Muscle of leg (tissue), 11 donors: ENCODE results near the gene SEC24C. TPM values are rescaled to one million over a fixed set of nuclear protein-coding genes. Genes with fewer than 3 reads are reported as not detected.
"Not testable (repeated sequence)": the region's sequence is repeated elsewhere in the genome, so short reads cannot be mapped to it uniquely, and the experiment has no call there.

Experiments used
- DNase-seq: peaks from one replicate; pipeline ENCODE4 v3.0.0; 2013
- H3K27ac ChIP-seq: one replicate; pipeline ENCODE4 v1.5.1; 2013; ENCODE audit warnings: mild to moderate bottlenecking, low read length, control low read depth
- H3K27me3 ChIP-seq: one replicate; pipeline ENCODE4 v1.6.1; 2013; ENCODE audit warnings: low read length; ENCODE audit not compliant: control insufficient read depth, insufficient read depth
- H3K36me3 ChIP-seq: one replicate; pipeline ENCODE4 v1.6.1; 2013; ENCODE audit warnings: low read length; ENCODE audit not compliant: control insufficient read depth, insufficient read depth
- H3K4me1 ChIP-seq: one replicate; pipeline ENCODE4 v1.6.1; 2013; ENCODE audit warnings: low read length; ENCODE audit not compliant: control insufficient read depth, insufficient read depth
- H3K4me3 ChIP-seq: one replicate; pipeline ENCODE4 v1.5.1; 2013; ENCODE audit warnings: low read length, control low read depth
- H3K9me3 ChIP-seq: replicated peaks from 2 replicates; pipeline ENCODE4 v1.6.1; 2013; ENCODE audit warnings: low read depth, low read length; ENCODE audit not compliant: control insufficient read depth
- WGBS: methylation state at CpG from one replicate; pipeline ENCODE4 v1.1.5; 2013; ENCODE audit warnings: missing lambda C conversion rate; ENCODE audit not compliant: insufficient coverage; 5-methylcytosine and 5-hydroxymethylcytosine counted together
- polyA plus RNA-seq, 8 donors: library from polyadenylated mRNA; unstranded; fragments of 120-200 nt; gene quantifications; one replicate each; pipeline versions ENCODE4 v1.2.1 to v1.2.3, GENCODE V29; 2013; ENCODE audit warnings: inconsistent platforms in 1 of 8, low replicate concordance in 1 of 8; ENCODE audit not compliant: insufficient read length in 8 of 8, insufficient read depth in 1 of 8
- total RNA-seq: library from RNA; stranded (reverse); fragments of 120-200 nt; gene quantifications from one replicate; pipeline ENCODE4 v1.2.4, GENCODE V29; 2013

The SEC24C gene
- total and polyA plus RNA-seq, 9 donors = 43.4 to 59.3 (median 49.3) TPM

DNA sequence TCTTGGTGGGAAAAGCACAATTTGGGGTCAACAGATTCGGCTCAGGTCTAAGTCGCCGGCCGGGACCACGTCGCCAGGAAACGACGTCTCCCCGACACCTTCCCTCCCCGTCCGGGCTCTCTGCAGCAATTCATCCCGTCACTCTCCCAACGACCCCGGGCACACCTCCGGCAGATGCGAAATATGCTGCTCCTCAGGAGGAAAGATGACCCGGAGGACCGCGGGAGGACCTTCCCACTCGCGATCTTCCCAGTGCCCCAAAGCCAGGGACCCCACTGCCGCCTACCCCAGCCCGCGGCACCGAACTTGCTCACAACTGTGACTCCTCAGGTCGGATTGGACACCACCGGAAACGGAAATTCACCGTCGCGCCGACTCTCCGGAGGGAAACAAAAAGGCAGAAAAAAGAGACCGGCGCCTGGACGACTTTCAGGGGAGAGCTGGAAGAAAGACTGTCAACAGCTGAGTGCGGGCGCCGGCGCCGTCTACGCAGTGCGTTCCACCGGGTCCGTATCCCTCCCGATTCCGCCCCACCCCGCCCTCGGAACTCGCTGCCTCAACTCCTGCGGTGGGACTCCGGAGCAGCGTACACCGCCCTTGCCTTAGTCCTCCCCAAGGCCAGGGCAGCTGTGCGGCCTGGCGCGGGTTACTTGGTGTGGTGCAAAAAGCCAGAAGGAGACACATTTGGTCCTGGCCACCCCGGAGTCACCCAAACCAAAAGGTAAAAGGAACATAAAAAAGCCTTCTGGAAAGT lies 13.8 kb upstream of the SEC24C start:
- under 1% methylated on average over 36 of the region's 58 CpGs for whole genome bisulfite sequencing
- Histone ChIP-seq H3K27ac (peak overlapping the region; percentile 97), H3K4me3 (peak overlapping the region; percentile 84), H3K27me3 (no peaks in the 10 kb centered on the region), H3K4me1 (peaks cover 10% of the 10 kb centered on the region), H3K9me3 (no peaks in the 10 kb centered on the region), H3K36me3 (peaks cover 41% of the 10 kb centered on the region)
- DNase-seq = peak; percentile 97

DNA sequence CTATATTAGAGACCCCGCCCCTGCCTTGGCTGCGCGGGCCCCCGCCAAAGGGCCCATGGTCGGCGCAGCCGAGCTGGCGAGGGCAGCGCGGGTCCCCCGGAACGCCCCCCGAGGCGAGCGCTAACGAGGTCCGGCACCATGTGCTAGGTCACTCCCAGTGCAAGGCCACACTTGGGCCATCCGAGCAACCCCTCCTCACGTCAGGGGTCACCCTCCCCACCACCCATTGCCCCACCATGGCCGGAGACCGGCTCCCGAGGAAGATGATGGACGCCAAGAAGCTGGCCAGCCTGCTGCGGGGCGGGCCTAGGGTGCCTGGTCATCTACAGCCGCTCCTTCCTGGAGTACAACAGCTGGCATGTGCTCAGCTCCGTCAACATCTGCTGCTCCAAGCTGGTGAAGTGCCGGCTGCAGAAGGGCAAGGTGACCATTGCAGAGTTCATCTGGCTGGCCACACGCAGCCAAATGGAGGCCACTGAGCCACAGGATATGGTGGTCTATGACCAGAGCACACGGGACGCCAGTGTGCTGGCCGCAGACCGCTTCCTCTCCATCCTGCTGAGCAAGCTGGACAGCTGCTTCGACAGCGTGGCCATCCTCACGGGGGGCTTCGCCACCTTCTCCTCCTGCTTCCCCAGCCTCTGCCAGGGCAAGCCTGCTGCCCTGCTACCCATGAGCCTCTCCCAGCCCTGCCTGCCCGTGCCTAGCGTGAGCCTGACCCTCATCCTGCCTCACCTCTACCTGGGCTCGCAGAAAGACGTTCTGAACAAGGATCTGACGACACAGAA lies 12.4 kb upstream of the SEC24C start:
- Histone ChIP-seq H3K4me1 (peaks cover 10% of the 10 kb centered on the region), H3K36me3 (peaks cover 34% of the 10 kb centered on the region), H3K27me3 (no peaks in the 10 kb centered on the region), H3K4me3 (no peak overlapping the region), H3K27ac (no peak overlapping the region), H3K9me3 (no peaks in the 10 kb centered on the region)
- WGBS = 89% methylated on average over 35 of the region's 42 CpGs
- DNase-seq = no peak

DNA sequence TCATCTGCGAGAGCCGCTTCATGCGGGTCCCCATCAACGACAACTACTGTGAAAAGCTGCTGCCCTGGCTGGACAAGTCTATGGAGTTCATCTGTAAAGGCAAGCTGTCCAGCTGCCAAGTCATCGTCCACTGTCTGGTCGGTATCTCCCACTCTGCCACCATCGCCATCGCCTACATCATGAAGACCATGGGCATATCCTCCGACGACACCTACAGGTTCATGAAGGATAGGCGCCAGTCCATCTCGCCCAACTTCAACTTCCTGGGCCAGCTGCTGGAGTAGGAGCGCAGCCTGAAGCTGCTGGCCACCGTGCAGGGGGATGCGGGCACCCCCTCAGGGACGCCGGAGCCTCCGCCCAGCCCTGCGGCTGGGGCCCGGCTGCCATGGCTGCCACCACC lies 11.7 kb upstream of the SEC24C start:
- Histone ChIP-seq H3K36me3 (peaks cover 28% of the 10 kb centered on the region), H3K27me3 (no peaks in the 10 kb centered on the region), H3K27ac (no peak overlapping the region), H3K9me3 (no peaks in the 10 kb centered on the region), H3K4me1 (peaks cover 10% of the 10 kb centered on the region), H3K4me3 (no peak overlapping the region)
- no peak for DNase-seq
- WGBS = 91% methylated on average over 19 of the region's 20 CpGs

DNA sequence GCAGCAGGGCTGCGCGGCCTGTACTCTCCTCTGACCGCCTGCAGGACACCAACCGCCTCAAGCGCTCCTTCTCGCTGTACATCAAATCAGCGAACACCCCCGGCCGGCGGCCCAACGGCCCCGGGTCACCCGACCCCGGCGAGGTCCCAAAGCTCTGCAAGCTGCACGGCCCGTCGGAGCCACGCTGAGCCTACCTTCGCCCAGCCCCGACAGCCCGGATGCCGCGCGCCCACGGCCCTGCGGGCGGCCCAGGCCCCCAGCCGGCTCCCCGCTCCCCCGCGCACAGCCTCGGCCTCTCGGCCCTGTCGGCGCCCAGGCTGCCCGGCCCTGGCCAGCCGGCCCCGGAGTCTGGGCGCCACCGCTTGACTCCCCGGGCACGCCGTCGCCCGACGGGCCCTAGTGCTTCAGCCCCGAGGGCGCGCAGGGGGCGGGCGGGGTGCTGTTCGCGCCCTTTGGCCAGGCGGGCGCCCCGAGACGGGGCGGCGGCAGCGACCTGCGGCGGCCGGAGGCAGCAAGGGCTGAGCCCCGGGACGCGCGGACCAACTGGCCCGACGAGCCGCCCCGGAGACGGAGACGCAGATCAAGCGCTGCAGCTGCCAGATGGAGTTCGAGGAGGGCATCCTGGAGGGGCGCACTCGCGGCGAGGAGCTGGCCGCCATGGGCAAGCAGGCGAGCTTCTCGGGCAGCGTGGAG lies 11.1 kb upstream of the SEC24C start:
- Histone ChIP-seq H3K4me3 (no peak overlapping the region), H3K4me1 (peaks cover 10% of the 10 kb centered on the region), H3K36me3 (peaks cover 28% of the 10 kb centered on the region), H3K27me3 (no peaks in the 10 kb centered on the region), H3K27ac (no peak overlapping the region), H3K9me3 (no peaks in the 10 kb centered on the region)
- no peak for DNase-seq
- WGBS = 57% methylated on average over 74 of the region's 84 CpGs

DNA sequence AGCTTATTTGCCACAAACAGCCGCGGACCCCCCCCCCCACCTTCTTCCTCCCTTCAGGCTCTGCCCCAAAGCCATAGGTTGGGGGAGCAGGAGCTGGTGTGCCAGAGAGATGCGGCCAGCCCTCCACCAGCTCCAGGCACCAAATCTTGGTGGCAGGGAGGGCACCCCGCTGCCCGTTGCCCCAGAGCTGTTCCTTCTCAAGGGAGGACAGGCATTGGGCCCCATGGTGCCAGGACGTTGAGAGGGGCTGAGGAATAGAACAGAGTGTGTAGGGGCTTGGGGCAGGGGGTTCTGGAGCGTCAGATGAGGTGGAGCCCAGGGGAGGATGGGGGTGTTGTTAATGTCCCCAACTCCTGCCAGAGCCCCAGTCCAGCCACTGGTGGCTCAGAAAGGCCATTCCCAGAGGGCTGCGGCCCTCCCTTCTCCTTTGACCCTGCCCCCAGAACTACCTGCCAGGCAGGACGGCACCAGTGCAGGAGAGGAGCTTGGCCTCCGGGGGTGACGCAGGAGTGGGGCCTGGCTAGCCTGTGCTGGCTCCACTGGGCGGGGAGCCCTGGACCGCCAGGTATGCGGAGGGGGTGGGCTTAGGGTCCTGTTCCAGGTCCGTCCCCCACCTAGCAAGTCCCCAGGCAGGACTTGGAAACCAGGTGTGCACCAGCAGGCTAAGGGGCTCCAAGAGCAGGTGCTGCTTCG lies 10.0 kb upstream of the SEC24C start:
- Histone ChIP-seq H3K27ac (no peak overlapping the region), H3K4me1 (peaks cover 10% of the 10 kb centered on the region)
- WGBS = 88% methylated on average over 10 of the region's 16 CpGs

DNA sequence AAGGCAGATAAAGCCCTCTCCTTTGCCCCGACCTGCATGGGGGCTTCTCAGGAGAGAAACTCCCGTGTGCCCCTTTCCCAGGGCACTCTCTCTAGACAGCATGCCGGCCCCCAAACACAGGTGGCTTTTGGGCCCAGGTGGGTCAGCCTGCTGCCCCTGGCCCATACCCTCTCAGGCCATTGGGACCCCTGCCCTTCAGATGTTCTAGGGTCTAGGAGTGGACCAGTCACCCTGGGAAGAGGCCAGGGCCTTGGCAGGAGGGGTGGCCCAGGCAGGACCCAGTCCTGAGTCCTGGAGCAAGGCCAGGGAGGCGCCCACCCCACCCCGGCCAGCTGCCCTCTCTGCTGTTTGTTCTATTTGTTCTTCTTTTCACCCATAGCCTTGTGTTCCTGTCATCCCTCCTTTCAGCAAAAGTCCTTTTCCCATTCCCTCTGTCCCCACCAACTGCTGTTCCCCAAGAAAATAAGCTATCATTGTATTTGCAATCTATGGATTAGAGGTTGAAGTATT lies 9.3 kb upstream of the SEC24C start:
- WGBS = 90% methylated on average over 5 of the region's 5 CpGs
- Histone ChIP-seq H3K27ac (no peak overlapping the region), H3K9me3 (no peaks in the 10 kb centered on the region), H3K4me3 (no peak overlapping the region), H3K4me1 (peaks cover 8% of the 10 kb centered on the region), H3K36me3 (peaks cover 28% of the 10 kb centered on the region), H3K27me3 (no peaks in the 10 kb centered on the region)
- DNase-seq = no peak

More for the DNA sequence above, 10.0 kb upstream of the SEC24C start:
- no peaks in the 10 kb centered on the region for H3K27me3 ChIP-seq
- peaks cover 28% of the 10 kb centered on the region for H3K36me3 ChIP-seq
- no peaks in the 10 kb centered on the region for H3K9me3 ChIP-seq
- no peak for DNase-seq
- no peak overlapping the region for H3K4me3 ChIP-seq

DNA sequence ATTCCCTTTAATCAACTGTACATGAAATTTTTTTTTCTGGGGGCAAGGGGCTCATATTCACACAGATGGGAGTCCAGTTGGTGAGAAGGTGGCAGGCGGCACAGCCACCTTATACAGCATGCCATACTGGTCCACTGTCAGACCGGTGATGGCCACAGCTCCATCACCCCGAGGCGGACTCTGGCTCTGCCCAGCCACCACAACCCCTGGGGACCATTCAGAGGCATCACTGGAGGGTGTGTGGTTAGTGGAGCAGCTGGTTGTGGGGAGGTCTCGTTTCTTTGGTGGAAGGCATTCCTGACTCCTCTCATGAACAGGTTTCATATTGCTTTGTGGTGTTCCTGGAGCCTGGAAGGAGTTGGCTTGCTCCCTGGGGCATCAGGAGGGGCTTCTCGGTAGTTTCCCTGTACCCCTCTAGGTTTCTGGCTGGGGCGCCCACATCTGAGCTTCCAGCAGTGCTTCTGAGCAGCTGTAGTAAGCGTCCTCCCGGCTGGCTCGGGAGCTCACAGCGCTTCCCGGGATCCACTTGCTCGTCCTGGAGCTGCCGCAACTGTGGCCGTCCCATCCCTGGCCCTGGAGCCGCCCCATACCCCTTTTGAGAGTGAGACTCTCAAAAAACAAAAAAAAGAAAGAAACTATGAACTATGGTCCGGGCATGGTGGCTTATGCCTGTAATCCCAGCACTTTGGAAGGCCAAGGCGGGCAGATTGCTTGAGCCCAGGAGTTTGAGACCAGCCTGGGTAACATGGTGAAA lies 3.5 kb upstream of the SEC24C start:
- not testable (repeated sequence) for DNase-seq, H3K27me3 ChIP-seq, H3K4me1 ChIP-seq, H3K27ac ChIP-seq, H3K4me3 ChIP-seq, H3K9me3 ChIP-seq
- peaks cover 15% of the 10 kb centered on the region for H3K36me3 ChIP-seq
- WGBS = 90% methylated on average over 8 of the region's 18 CpGs

DNA sequence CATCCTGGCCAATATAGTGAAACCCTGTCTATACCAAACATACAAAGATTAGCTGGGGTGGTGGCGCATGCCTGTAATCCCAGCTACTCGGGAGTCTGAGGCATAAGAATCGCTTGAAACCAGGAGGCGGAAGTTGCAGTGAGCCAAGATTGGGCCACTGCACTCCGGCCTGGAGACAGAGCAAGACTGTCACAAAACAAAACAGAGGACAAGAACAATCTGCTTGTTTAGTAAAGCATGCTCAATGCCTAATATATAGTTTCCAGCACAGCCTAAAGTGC lies 1.8 kb upstream of the SEC24C start:
- Histone ChIP-seq H3K36me3 (peaks cover 27% of the 10 kb centered on the region), H3K27me3 (no peaks in the 10 kb centered on the region), H3K4me1 (peaks cover 7% of the 10 kb centered on the region), H3K9me3 (no peaks in the 10 kb centered on the region), H3K27ac (no peak overlapping the region), H3K4me3 (no peak overlapping the region)
- DNase-seq = no peak
- WGBS = 90% methylated on average over 5 of the region's 5 CpGs

DNA sequence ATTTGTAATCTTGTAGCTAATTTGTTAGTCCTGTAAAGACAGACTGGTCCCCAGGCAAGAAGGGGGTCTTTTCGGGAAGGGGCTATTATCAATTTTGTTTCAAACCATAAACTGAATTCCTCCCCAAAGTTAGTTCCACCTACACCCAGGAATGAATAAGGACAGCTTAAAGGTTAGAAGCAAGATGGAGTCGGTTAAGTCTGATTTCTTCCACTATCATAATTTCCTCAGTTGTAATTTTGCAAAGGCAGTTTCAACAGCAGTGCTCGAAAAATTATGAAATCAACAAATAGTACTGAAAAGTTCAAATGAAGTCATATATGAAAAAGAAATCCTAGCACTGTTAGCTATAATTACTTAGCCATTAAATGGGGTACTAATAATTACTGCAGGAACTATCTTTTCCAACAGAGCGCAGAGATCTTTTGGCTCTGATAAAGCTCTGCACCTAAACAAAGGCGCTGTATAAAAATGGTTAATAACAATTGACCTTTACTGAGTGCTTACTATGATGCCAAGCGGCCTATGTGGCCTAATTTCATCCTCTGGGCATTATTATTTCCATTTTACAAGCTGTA lies 756 bp upstream of the SEC24C start:
- peak overlapping the region; percentile 99 for H3K27ac ChIP-seq
- H3K4me3 ChIP-seq = peak overlapping the region; percentile 58
- peaks cover 7% of the 10 kb centered on the region for H3K4me1 ChIP-seq
- WGBS = 0% methylated on average over 1 of the region's 6 CpGs
- H3K9me3 ChIP-seq = no peaks in the 10 kb centered on the region
- H3K36me3 ChIP-seq = peaks cover 32% of the 10 kb centered on the region
- H3K27me3 ChIP-seq = no peaks in the 10 kb centered on the region
- DNase-seq = no peak
